Measurements from ENCODE around the gene ZNF385B.

Gene ZNF385B

GRCh38 chr2:179855673-179856072 lies 5.7 kb downstream of the ZNF385B start:
- DNase-seq, result no peak

GRCh38 chr2:179854891-179855290 lies 6.5 kb downstream of the ZNF385B start:
- no peak for DNase-seq

- DNase-seq, result no peak
Observed at GRCh38 chr2:179853108-179853507, 8.3 kb downstream of the ZNF385B start.

GRCh38 chr2:179850188-179850587 lies 11.2 kb downstream of the ZNF385B start:
- no peak for DNase-seq

GRCh38 chr2:179849719-179850118 lies 11.7 kb downstream of the ZNF385B start:
- DNase-seq, result no peak

GRCh38 chr2:179843541-179843940 lies 17.9 kb downstream of the ZNF385B start:
- no peak for DNase-seq

- no peak for DNase-seq
Observed at GRCh38 chr2:179842498-179843153, 18.8 kb downstream of the ZNF385B start.

- DNase-seq, result no peak
Observed at GRCh38 chr2:179840840-179841239, 20.6 kb downstream of the ZNF385B start.

GRCh38 chr2:179837408-179837807 lies 24.0 kb downstream of the ZNF385B start:
- no peak for DNase-seq

GRCh38 chr2:179830043-179830787 lies 31.2 kb downstream of the ZNF385B start:
- no peak for DNase-seq

- no peak for DNase-seq
Observed at GRCh38 chr2:179826297-179826696, 35.1 kb downstream of the ZNF385B start.

- no peak for DNase-seq
Observed at GRCh38 chr2:179825494-179825893, 35.9 kb downstream of the ZNF385B start.

- no peak for DNase-seq
Observed at GRCh38 chr2:179824961-179825360, 36.5 kb downstream of the ZNF385B start.

- DNase-seq, result no peak
Observed at GRCh38 chr2:179822540-179822939, 38.9 kb downstream of the ZNF385B start.

GRCh38 chr2:179818546-179818945 lies 42.9 kb downstream of the ZNF385B start:
- DNase-seq, result no peak

- no peak for DNase-seq
Observed at GRCh38 chr2:179817181-179817841, 44.1 kb downstream of the ZNF385B start.

GRCh38 chr2:179814050-179814449 lies 47.4 kb downstream of the ZNF385B start:
- no peak for DNase-seq

- DNase-seq, result no peak
Observed at GRCh38 chr2:179812501-179812900, 48.9 kb downstream of the ZNF385B start.

GRCh38 chr2:179811042-179811441 lies 50.4 kb downstream of the ZNF385B start:
- DNase-seq, result no peak

- DNase-seq, result no peak
Observed at GRCh38 chr2:179809606-179810005, 51.8 kb downstream of the ZNF385B start.

- no peak for DNase-seq
Observed at GRCh38 chr2:179805001-179805400, 56.4 kb downstream of the ZNF385B start.

- DNase-seq, result no peak
Observed at GRCh38 chr2:179804206-179804605, 57.2 kb downstream of the ZNF385B start.

GRCh38 chr2:179802051-179802882 lies 59.1 kb downstream of the ZNF385B start:
- no peak for DNase-seq
